Measurements from ENCODE around the gene ZNF385B.

ZNF385B gene

DNA sequence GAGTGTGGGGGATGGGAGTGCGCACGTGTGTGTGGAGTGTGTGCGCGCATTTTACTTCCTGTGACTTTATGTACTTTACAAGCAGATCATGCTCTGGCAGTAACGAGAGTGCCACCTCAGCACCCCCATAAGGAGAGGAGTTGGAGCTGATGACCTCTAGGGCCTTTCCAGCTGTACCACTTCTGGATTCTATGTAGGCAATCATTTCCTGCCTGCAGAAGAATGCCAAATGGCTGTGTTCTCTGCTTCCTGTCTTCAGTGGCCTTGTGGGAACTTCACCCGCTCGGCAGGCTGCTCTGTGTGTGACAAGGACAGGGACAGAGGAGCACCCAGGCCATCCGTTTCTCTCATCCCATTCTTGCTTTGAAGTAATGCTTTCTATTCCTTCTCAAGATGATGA lies 22.8 kb upstream of the ZNF385B start:
- Histone ChIP-seq H3K9me3 (ENCODE audit: low read length) (no peaks in the 10 kb centered on the region), H3F3A (ENCODE audit: insufficient read depth, low read length) (no peaks in the 10 kb centered on the region), H3K4me2 (ENCODE audit: low read length) (no peak overlapping the region), H3K27ac (ENCODE audit: low read depth, low read length, poor library complexity, severe bottlenecking) (no peak overlapping the region), H2AFZ (ENCODE audit: low read length) (peak overlapping the region; percentile 7; the same call in 1 of the 2 replicates), H3K4me1 (ENCODE audit: insufficient read depth, low read length, severe bottlenecking) (peaks cover 40% of the 10 kb centered on the region), H3K9ac (ENCODE audit: low read length) (no peak overlapping the region), H3K79me2 (ENCODE audit: insufficient read depth, low read length) (no peaks in the 10 kb centered on the region), H3K36me3 (ENCODE audit: insufficient read depth, low read length) (no peaks in the 10 kb centered on the region), H3K9me2 (ENCODE audit: low read depth, low read length) (no peaks in the 10 kb centered on the region), H3K27me3 (ENCODE audit: insufficient read depth, low read length) (no peaks in the 10 kb centered on the region), H3K4me3 (ENCODE audit: low read depth, low read length, poor library complexity, severe bottlenecking) (no peak overlapping the region), H4K20me1 (ENCODE audit: insufficient read depth, low read length) (no peaks in the 10 kb centered on the region)
- TF ChIP-seq, protein P1, sequence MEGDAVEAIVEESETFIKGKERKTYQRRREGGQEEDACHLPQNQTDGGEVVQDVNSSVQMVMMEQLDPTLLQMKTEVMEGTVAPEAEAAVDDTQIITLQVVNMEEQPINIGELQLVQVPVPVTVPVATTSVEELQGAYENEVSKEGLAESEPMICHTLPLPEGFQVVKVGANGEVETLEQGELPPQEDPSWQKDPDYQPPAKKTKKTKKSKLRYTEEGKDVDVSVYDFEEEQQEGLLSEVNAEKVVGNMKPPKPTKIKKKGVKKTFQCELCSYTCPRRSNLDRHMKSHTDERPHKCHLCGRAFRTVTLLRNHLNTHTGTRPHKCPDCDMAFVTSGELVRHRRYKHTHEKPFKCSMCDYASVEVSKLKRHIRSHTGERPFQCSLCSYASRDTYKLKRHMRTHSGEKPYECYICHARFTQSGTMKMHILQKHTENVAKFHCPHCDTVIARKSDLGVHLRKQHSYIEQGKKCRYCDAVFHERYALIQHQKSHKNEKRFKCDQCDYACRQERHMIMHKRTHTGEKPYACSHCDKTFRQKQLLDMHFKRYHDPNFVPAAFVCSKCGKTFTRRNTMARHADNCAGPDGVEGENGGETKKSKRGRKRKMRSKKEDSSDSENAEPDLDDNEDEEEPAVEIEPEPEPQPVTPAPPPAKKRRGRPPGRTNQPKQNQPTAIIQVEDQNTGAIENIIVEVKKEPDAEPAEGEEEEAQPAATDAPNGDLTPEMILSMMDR (IDR thresholded peaks at IDR 0.05; ENCODE audit: low read length) = no peak
- no peak for TF ChIP-seq EZH2 (IDR thresholded peaks at IDR 0.05; ENCODE audit: borderline replicate concordance, low read length)

- TF ChIP-seq, protein P1 (IDR thresholded peaks at IDR 0.05; ENCODE audit: low read length) = no peak
- TF ChIP-seq EZH2 (IDR thresholded peaks at IDR 0.05; ENCODE audit: borderline replicate concordance, low read length) = no peak
- H3K9me3 ChIP-seq (ENCODE audit: low read length) = no peaks in the 10 kb centered on the region
- no peak overlapping the region for H2AFZ ChIP-seq (ENCODE audit: low read length)
- H3K79me2 ChIP-seq (ENCODE audit: insufficient read depth, low read length) = no peaks in the 10 kb centered on the region
- no peak overlapping the region for H3K4me2 ChIP-seq (ENCODE audit: low read length)
- no peaks in the 10 kb centered on the region for H3F3A ChIP-seq (ENCODE audit: insufficient read depth, low read length)
- H3K27me3 ChIP-seq (ENCODE audit: insufficient read depth, low read length) = no peaks in the 10 kb centered on the region
- H3K36me3 ChIP-seq (ENCODE audit: insufficient read depth, low read length) = no peaks in the 10 kb centered on the region
- peak overlapping the region; percentile 20 for H3K27ac ChIP-seq (ENCODE audit: low read depth, low read length, poor library complexity, severe bottlenecking)
- H3K4me1 ChIP-seq (ENCODE audit: insufficient read depth, low read length, severe bottlenecking) = peaks cover 49% of the 10 kb centered on the region
- H4K20me1 ChIP-seq (ENCODE audit: insufficient read depth, low read length) = no peaks in the 10 kb centered on the region
- H3K9ac ChIP-seq (ENCODE audit: low read length) = no peak overlapping the region
- H3K9me2 ChIP-seq (ENCODE audit: low read depth, low read length) = no peaks in the 10 kb centered on the region
- no peak overlapping the region for H3K4me3 ChIP-seq (ENCODE audit: low read depth, low read length, poor library complexity, severe bottlenecking)
Observed at GRCh38 chr2:179882851-179883806, 21.7 kb upstream of the ZNF385B start.

DNA sequence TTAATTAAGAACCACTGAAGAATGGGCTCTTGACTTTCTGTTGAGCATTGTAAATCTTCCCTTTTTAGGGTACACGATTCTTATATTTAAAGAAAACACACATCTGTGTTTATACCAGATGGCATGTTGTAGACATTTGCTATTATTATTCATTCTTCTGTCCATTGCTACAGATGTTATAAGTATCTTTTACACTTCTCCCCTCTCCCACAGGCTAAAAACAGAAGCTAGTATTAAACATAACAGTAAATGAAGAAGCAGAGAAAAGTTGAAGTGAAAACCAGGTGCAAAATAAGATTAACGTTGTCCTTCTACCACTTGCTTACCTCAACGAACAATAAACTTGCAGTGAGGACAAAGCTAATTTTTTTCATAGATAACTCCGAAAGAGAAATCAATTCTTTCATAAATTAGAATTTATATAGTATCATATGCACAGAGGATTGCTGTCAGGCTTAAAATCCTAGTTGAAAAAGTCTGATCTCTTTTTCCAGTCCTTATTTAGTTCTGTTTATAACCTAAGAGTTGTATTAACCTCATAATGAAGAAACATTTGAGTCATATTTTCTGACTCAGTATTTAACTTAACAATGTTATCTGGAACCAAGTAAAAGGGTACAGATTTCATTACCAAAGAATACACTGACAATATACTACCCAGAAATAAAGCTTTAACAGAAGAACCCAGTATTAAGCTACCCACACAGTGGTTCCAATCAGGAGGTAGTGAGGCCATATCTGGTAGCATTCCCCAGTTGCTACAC lies 16.4 kb upstream of the ZNF385B start:
- no peaks in the 10 kb centered on the region for H3K27me3 ChIP-seq (ENCODE audit: insufficient read depth, low read length)
- H3F3A ChIP-seq (ENCODE audit: insufficient read depth, low read length) = no peaks in the 10 kb centered on the region
- no peaks in the 10 kb centered on the region for H3K36me3 ChIP-seq (ENCODE audit: insufficient read depth, low read length)
- H3K27ac ChIP-seq (ENCODE audit: low read depth, low read length, poor library complexity, severe bottlenecking) = peak overlapping the region; percentile 90
- no peak overlapping the region for H3K4me3 ChIP-seq (ENCODE audit: low read depth, low read length, poor library complexity, severe bottlenecking)
- H2AFZ ChIP-seq (ENCODE audit: low read length) = peak overlapping the region; percentile 48; the same call in 1 of the 2 replicates
- no peaks in the 10 kb centered on the region for H3K79me2 ChIP-seq (ENCODE audit: insufficient read depth, low read length)
- peaks cover 74% of the 10 kb centered on the region for H3K4me1 ChIP-seq (ENCODE audit: insufficient read depth, low read length, severe bottlenecking)
- H4K20me1 ChIP-seq (ENCODE audit: insufficient read depth, low read length) = no peaks in the 10 kb centered on the region
- TF ChIP-seq, protein P1 (IDR thresholded peaks at IDR 0.05; ENCODE audit: low read length) = no peak
- no peak for TF ChIP-seq EZH2 (IDR thresholded peaks at IDR 0.05; ENCODE audit: borderline replicate concordance, low read length)
- H3K4me2 ChIP-seq (ENCODE audit: low read length) = peak overlapping the region; percentile 44
- H3K9me2 ChIP-seq (ENCODE audit: low read depth, low read length) = no peaks in the 10 kb centered on the region
- no peaks in the 10 kb centered on the region for H3K9me3 ChIP-seq (ENCODE audit: low read length)
- peak overlapping the region; percentile 31 for H3K9ac ChIP-seq (ENCODE audit: low read length)

Measured in OCI-LY1 (cell line).